PC-9 (cell line): ENCODE results near the gene SHC2. TPM values are rescaled to one million over a fixed set of nuclear protein-coding genes. Genes with fewer than 3 reads are reported as not detected.

ENCODE experiments used
- BruUV-seq: library from RNA; stranded (reverse); fragments of 400-500 nt; replicated peaks from 2 replicates; lab custom pipeline; 2021; lab: Mats Ljungman, UMichigan
- CTCF ChIA-PET: fragments of 300-600 bp; sonication (Branson Sonifier 250); formaldehyde crosslinking; loops from one replicate; lab custom pipeline; 2022; ENCODE audit warnings: antibody characterized with exemption; lab: Charles Lee
- POLR2A ChIA-PET: fragments of 300-600 bp; sonication (Branson Sonifier 250); formaldehyde crosslinking; loops from one replicate; lab custom pipeline; 2022; ENCODE audit warnings: antibody characterized with exemption; ENCODE audit not compliant: unreplicated experiment; lab: Charles Lee
- DNase-seq, 2 experiments: peaks; one replicate each; pipeline versions ENCODE4 v3.0.0 to v3.0.0-alpha.2; 2015 to 2022; ENCODE audit warnings: mixed read lengths in 1 of 2
- H2AFZ ChIP-seq: fragments of 200-600 bp; sonication (generic); 2 replicates; pipeline ENCODE4 v1.8.1; 2017; ENCODE audit warnings: antibody characterized with exemption
- H3F3A ChIP-seq: fragments of 200-600 bp; sonication (generic); 2 replicates; pipeline ENCODE4 v1.8.1; 2017; ENCODE audit warnings: antibody characterized with exemption, mild to moderate bottlenecking, low read depth; ENCODE audit not compliant: insufficient read depth
- H3K27ac ChIP-seq: fragments of 200-600 bp; sonication (generic); 2 replicates; pipeline ENCODE4 v1.6.1; 2016; ENCODE audit warnings: mixed run types
- H3K27me3 ChIP-seq: fragments of 200-600 bp; sonication (generic); 2 replicates; pipeline ENCODE4 v1.6.1; 2016; ENCODE audit warnings: low read depth, mixed run types; ENCODE audit not compliant: insufficient read depth
- H3K36me3 ChIP-seq: fragments of 200-600 bp; sonication (generic); 2 replicates; pipeline ENCODE4 v1.6.1; 2016; ENCODE audit warnings: low read depth, mixed run types
- H3K4me1 ChIP-seq: fragments of 200-600 bp; sonication (generic); replicated peaks from 2 replicates; pipeline ENCODE4 v1.6.1; 2016; ENCODE audit warnings: mixed run types; ENCODE audit not compliant: insufficient read depth
- H3K4me2 ChIP-seq: fragments of 200-600 bp; sonication (generic); 2 replicates; pipeline ENCODE4 v1.6.1; 2017; ENCODE audit warnings: mixed run types
- H3K4me3 ChIP-seq: fragments of 200-600 bp; sonication (generic); 2 replicates; pipeline ENCODE4 v1.6.1; 2016; ENCODE audit warnings: mixed run types
- H3K79me2 ChIP-seq: fragments of 200-600 bp; sonication (generic); 2 replicates; pipeline ENCODE4 v1.6.1; 2017; ENCODE audit warnings: low read depth, mixed run types
- H3K9me2 ChIP-seq: fragments of 200-600 bp; sonication (generic); 2 replicates; pipeline ENCODE4 v1.8.1; 2017; ENCODE audit warnings: mild to moderate bottlenecking; ENCODE audit not compliant: insufficient read depth
- H3K9me3 ChIP-seq: fragments of 200-600 bp; sonication (generic); 2 replicates; pipeline ENCODE4 v1.8.1; 2016; ENCODE audit warnings: low read depth; ENCODE audit not compliant: insufficient read depth
- H4K20me1 ChIP-seq: fragments of 200-600 bp; sonication (generic); 2 replicates; pipeline ENCODE4 v1.8.1; 2017; ENCODE audit not compliant: insufficient read depth
- CTCF ChIP-seq: fragments of 200-600 bp; sonication (generic); conservative IDR thresholded peaks from 2 replicates; pipeline ENCODE4 v1.6.1; 2017; ENCODE audit warnings: mixed run types, antibody characterized with exemption, mild to moderate bottlenecking, moderate library complexity
- EZH2 ChIP-seq: fragments of 200-600 bp; sonication (generic); IDR thresholded peaks from 2 replicates; pipeline ENCODE4 v1.8.0; 2017; ENCODE audit warnings: antibody characterized with exemption, low read depth
- intact Hi-C: fragments of 100-400 bp; cut with micrococcal nuclease; formaldehyde crosslinking; loops from one replicate; pipeline ENCODE4 v1.10.0; 2022; ENCODE audit not compliant: unreplicated experiment
- total RNA-seq: library from RNA; stranded (reverse); gene quantifications from 2 replicates; pipeline ENCODE4 v1.2.3, GENCODE V29; 2021

The SHC2 gene
- total RNA-seq, 1 experiment from 2014 or later: 0.70 TPM

- Histone ChIP-seq H3K4me1 (no peaks in the 10 kb centered on the region), H3K4me3 (no peak overlapping the region), H3K9me3 (no peaks in the 10 kb centered on the region), H3K27me3 (no peaks in the 10 kb centered on the region), H3K27ac (no peak overlapping the region), H3K4me2 (no peak overlapping the region), H3K9me2 (no peaks in the 10 kb centered on the region), H3K36me3 (no peaks in the 10 kb centered on the region), H3F3A (peaks cover 30% of the 10 kb centered on the region; the same call in 1 of the 2 replicates), H2AFZ (no peak overlapping the region), H3K79me2 (no peaks in the 10 kb centered on the region), H4K20me1 (no peaks in the 10 kb centered on the region)
- DNase-seq: no peak
- TF ChIP-seq CTCF (no peak), EZH2 (no peak)
- ChIA-PET POLR2A (no interaction called here), CTCF (no interaction called here)
- intact Hi-C loops: no loop called here
- BruUV-seq: no TSS peak
These were observed 37.7 kb upstream of the SHC2 start for GRCh38 chr19:498511-498891.

- no peaks in the 10 kb centered on the region for H3K79me2 ChIP-seq
- no peak overlapping the region for H3K4me2 ChIP-seq
- CTCF ChIA-PET: no interaction called here
- no peak overlapping the region for H2AFZ ChIP-seq
- TF ChIP-seq CTCF: no peak
- TF ChIP-seq EZH2: no peak
- no peak overlapping the region for H3K27ac ChIP-seq
- no peaks in the 10 kb centered on the region for H4K20me1 ChIP-seq
- intact Hi-C loops: no loop called here
- POLR2A ChIA-PET: no interaction called here
- H3K27me3 ChIP-seq: no peaks in the 10 kb centered on the region
- no peak overlapping the region for H3K4me3 ChIP-seq
- peaks cover 35% of the 10 kb centered on the region; the same call in 1 of the 2 replicates for H3F3A ChIP-seq
- H3K36me3 ChIP-seq: no peaks in the 10 kb centered on the region
- no TSS peak for BruUV-seq
- H3K9me3 ChIP-seq: no peaks in the 10 kb centered on the region
- no peak for DNase-seq
- H3K9me2 ChIP-seq: no peaks in the 10 kb centered on the region
- H3K4me1 ChIP-seq: no peaks in the 10 kb centered on the region
These were observed 37.2 kb upstream of the SHC2 start for GRCh38 chr19:497869-498510.

GRCh38 chr19:497491-497868 is 36.6 kb upstream of the SHC2 start:
- no peaks in the 10 kb centered on the region for H3K36me3 ChIP-seq
- TF ChIP-seq EZH2 (no peak), CTCF (no peak)
- no peak for DNase-seq
- H3F3A ChIP-seq: peaks cover 33% of the 10 kb centered on the region; the same call in 1 of the 2 replicates
- H3K27ac ChIP-seq: no peak overlapping the region
- no peak overlapping the region for H2AFZ ChIP-seq
- BruUV-seq: no TSS peak
- H3K79me2 ChIP-seq: no peaks in the 10 kb centered on the region
- H3K9me2 ChIP-seq: no peaks in the 10 kb centered on the region
- H4K20me1 ChIP-seq: no peaks in the 10 kb centered on the region
- no peak overlapping the region for H3K4me2 ChIP-seq
- H3K4me3 ChIP-seq: no peak overlapping the region
- no peaks in the 10 kb centered on the region for H3K4me1 ChIP-seq
- POLR2A ChIA-PET: no interaction called here
- no peaks in the 10 kb centered on the region for H3K27me3 ChIP-seq
- H3K9me3 ChIP-seq: no peaks in the 10 kb centered on the region
- intact Hi-C loops: no loop called here
- CTCF ChIA-PET: no interaction called here
